Fibroblast of villous mesenchyme (primary cell): ENCODE data around the gene LSM2. TPM values are rescaled to one million over a fixed set of nuclear protein-coding genes. Genes with fewer than 3 reads are reported as not detected.
"Not testable (repeated sequence)": the region's sequence is repeated elsewhere in the genome, so short reads cannot be mapped to it uniquely, and the experiment has no call there.

Source experiments
- DNase-seq: peaks from one replicate; pipeline ENCODE4 v3.0.0-alpha.2; 2010; ENCODE audit warnings: low read depth
- H3K4me3 ChIP-seq: 2 replicates; pipeline ENCODE4 v1.5.1; 2011; ENCODE audit warnings: low read depth, mild to moderate bottlenecking, low read length
- CTCF ChIP-seq: IDR thresholded peaks from 2 replicates; pipeline ENCODE4 v1.5.1; 2012; ENCODE audit warnings: low read depth, mild to moderate bottlenecking, low read length; ENCODE audit not compliant: insufficient read depth
- total RNA-seq: library from RNA; depleted of rRNA; stranded (reverse); fragments of >200 nt; gene quantifications from 2 replicates; pipeline ENCODE4 v1.2.3, GENCODE V29; 2012

The LSM2 gene
- total RNA-seq, 1 donor = 23.7 TPM

DNA sequence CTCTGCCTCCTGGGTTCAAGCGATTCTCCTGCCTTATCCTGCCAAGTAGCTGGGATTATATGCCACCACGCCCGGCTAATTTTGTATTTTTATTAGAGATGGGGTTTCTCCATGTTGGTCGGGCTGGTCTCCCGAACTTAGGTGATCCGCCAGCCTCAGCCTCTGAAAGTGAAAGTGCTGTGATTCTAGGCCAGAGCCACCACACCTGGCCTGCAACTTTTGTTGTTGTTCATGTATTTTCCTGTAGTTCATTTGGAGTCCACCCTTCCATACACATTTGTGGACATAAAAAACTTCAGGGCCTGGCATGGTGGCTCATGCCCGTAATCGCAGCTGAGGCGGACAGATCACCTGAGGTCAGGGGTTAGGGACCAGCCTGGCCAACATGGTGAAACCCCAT is 35.3 kb upstream of the LSM2 start:
- no peak for DNase-seq
- no peak overlapping the region for H3K4me3 ChIP-seq
- TF ChIP-seq CTCF = no peak

- not testable (repeated sequence) for H3K4me3 ChIP-seq, DNase-seq
Observed at GRCh38 chr6:31839779-31840126, 33.0 kb upstream of the LSM2 start.

GRCh38 chr6:31838968-31839367 is 32.2 kb upstream of the LSM2 start:
- no peak for TF ChIP-seq CTCF
- H3K4me3 ChIP-seq = no peak overlapping the region
- DNase-seq = no peak

GRCh38 chr6:31838114-31838553 is 31.4 kb upstream of the LSM2 start:
- DNase-seq = not testable (repeated sequence)
- peak overlapping the region; percentile 99 for H3K4me3 ChIP-seq

DNA sequence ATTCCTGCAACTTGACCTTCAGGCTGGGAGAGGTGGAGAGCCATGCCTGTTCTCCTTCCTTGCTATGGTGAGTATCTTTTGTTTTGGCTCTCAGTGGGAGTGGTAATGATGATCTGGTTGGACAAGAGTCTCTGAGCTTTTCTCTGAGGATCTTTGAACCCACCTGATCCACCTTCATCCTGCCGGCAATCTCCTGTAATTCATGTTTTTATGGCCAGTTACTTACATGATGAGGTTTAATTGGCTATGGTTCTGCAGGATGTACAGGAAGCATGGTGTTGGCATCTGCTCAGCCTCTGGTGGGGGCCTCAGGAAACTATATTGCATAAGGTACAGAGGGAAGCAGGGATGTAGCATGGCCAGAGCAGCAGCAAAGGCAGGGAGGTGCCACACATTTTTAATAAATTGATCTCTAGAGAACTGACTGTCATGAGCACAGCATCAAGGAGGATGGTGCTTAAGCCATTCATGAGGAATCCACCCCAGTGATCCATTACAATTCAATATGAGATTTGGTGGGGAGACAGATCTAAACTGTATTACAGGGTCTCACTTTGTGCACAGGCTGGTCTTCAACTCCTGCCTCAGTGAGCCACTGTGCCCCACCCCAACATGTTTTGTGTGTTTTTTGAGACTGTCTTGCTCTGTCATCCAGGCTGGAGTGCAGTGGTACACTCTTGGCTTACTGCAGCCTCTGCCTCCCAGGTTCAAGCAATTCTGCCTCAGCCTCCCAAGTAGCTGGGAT is 30.8 kb upstream of the LSM2 start:
- no peak for TF ChIP-seq CTCF
- no peak for DNase-seq
- H3K4me3 ChIP-seq = peak overlapping the region; percentile 99

DNA sequence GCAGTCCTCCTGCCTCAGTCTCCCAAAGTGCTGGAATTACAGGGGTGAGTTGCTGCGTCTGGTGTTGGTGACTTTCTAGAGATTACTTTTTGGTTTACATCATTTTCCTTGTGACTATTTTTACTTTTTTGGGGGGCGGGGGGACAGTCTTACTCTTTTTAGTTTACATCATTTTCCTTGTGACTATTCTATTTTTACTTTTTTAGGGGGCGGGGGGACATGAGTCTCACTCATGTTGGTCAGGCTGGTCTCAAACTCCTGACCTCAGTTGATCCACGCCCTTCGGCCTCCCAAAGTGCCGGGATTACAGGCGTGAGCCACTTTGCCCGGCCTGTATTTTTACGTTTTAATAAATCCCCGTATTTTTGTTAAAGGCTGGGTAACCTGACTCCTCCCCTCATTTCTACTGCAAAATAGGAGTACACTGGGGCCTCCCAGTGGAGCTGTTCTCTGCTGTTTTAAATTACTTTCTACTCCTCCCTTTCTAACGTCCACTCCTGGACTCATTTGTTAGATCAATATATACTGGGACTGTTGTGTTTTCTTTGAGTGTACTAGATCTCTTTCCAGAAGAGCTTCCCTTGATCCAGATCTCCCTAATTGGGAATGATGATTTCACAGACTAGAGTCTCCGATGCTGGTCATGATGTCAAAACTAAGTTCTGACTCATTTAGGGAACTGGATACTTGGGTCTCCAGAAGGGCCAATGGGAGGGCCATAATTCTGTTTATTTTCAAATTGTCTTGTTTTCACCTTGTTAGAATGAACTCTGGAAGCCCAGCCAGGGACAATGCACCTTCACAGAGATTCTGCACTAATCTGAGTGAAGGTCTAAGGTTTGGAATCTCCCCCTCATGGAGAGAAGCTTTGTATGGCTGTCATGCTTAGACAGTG is 30.0 kb upstream of the LSM2 start:
- peak; percentile 57 for DNase-seq
- H3K4me3 ChIP-seq = peak overlapping the region; percentile 99
- no peak for TF ChIP-seq CTCF

- no peak for TF ChIP-seq CTCF
- DNase-seq = peak; percentile 37
- H3K4me3 ChIP-seq = peak overlapping the region; percentile 99
Observed at GRCh38 chr6:31836047-31836473, 29.3 kb upstream of the LSM2 start.
